Endothelial cell of umbilical vein (primary cell): Measurements from ENCODE around the gene PHACTR1. TPM values are rescaled to one million over a fixed set of nuclear protein-coding genes. Genes with fewer than 3 reads are reported as not detected.

Experiments used
- BruUV-seq: library from RNA; stranded (reverse); fragments of 400-500 nt; replicated peaks from 2 replicates; lab custom pipeline; 2021; lab: Mats Ljungman, UMichigan
- CTCF ChIA-PET: fragments of 300-600, 350-600 bp; sonication (Branson Sonifier 250); formaldehyde crosslinking; loops from one replicate; lab custom pipeline; 2021; ENCODE audit warnings: antibody characterized with exemption, inconsistent platforms; lab: Charles Lee
- POLR2A ChIA-PET: fragments of 300-600, 350-600 bp; sonication (Branson Sonifier 250); formaldehyde crosslinking; loops from one replicate; lab custom pipeline; 2021; ENCODE audit warnings: antibody characterized with exemption, inconsistent platforms; lab: Charles Lee
- DNase-seq: peaks from one replicate; pipeline ENCODE4 v3.0.0-alpha.2; 2011; ENCODE audit warnings: low read depth, low spot score
- FAIRE-seq: peaks from 2 replicates; lab custom pipeline; 2011; peaks lifted over from hg19 to GRCh38; lab: Jason Lieb, UNC
- H2AFZ ChIP-seq: 2 replicates; pipeline ENCODE4 v1.6.0; 2012; ENCODE audit warnings: low read depth, low read length, control low read depth, inconsistent platforms
- H3K27ac ChIP-seq: 2 replicates; pipeline ENCODE4 v1.5.1; 2011; ENCODE audit warnings: low read depth, mild to moderate bottlenecking, control low read depth, low read length, moderate library complexity; ENCODE audit not compliant: insufficient read depth
- H3K27me3 ChIP-seq, 2 experiments: 2 replicates each; pipeline versions ENCODE4 v1.6.0 to v1.6.1; 2011; ENCODE audit warnings: low read length in 2 of 2, mixed read lengths in 1 of 2; ENCODE audit not compliant: control insufficient read depth in 2 of 2, insufficient read depth in 2 of 2
- H3K36me3 ChIP-seq, 2 experiments: 2 replicates in 1 of 2; 3 replicates in 1 of 2; pipeline ENCODE4 v1.5.1; 2011; ENCODE audit warnings: low read length in 2 of 2, mild to moderate bottlenecking in 1 of 2, moderate library complexity in 1 of 2; ENCODE audit not compliant: control insufficient read depth in 2 of 2, insufficient read depth in 2 of 2; ENCODE audit errors: extremely low read depth in 1 of 2
- H3K4me1 ChIP-seq: 3 replicates; pipeline ENCODE4 v1.5.1; 2011; ENCODE audit warnings: mild to moderate bottlenecking, low read length; ENCODE audit not compliant: control insufficient read depth, insufficient read depth; ENCODE audit errors: extremely low read depth
- H3K4me2 ChIP-seq: 2 replicates; pipeline ENCODE4 v1.6.1; 2011; ENCODE audit warnings: low read length, control low read depth, mixed read lengths; ENCODE audit not compliant: insufficient read depth
- H3K4me3 ChIP-seq, 3 experiments: fragments of 200-600 bp in 1 of 3; sonication (generic), shearing (Covaris generic) in 1 of 3; replicated peaks in 1 of 3; 2 replicates each; pipeline ENCODE4 v1.5.1; 2011 to 2016; ENCODE audit warnings: control low read depth in 3 of 3, low read length in 3 of 3, mild to moderate bottlenecking in 2 of 3, inconsistent platforms in 1 of 3, low read depth in 1 of 3, moderate library complexity in 1 of 3; ENCODE audit not compliant: insufficient read depth in 1 of 3
- H3K79me2 ChIP-seq: 2 replicates; pipeline ENCODE4 v1.6.0; 2012; ENCODE audit warnings: low read length, inconsistent platforms; ENCODE audit not compliant: control insufficient read depth, insufficient read depth
- H3K9ac ChIP-seq: replicated peaks from 2 replicates; pipeline ENCODE3; 2011; ENCODE audit warnings: low read length, control low read depth; ENCODE audit not compliant: insufficient read depth; ENCODE audit errors: extremely low read depth
- H3K9me1 ChIP-seq: replicated peaks from 3 replicates; pipeline ENCODE4 v1.6.0; 2011; ENCODE audit warnings: mild to moderate bottlenecking, low read length; ENCODE audit not compliant: control insufficient read depth, insufficient read depth; ENCODE audit errors: extremely low read depth
- H3K9me3 ChIP-seq: replicated peaks from 2 replicates; pipeline ENCODE4 v1.5.1; 2012; ENCODE audit warnings: low read length, inconsistent platforms; ENCODE audit not compliant: control insufficient read depth, insufficient read depth
- H4K20me1 ChIP-seq: replicated peaks from 2 replicates; pipeline ENCODE3; 2011; ENCODE audit warnings: mild to moderate bottlenecking, low read length; ENCODE audit not compliant: control insufficient read depth, insufficient read depth; ENCODE audit errors: extremely low read depth
- EZH2 ChIP-seq: IDR thresholded peaks from 2 replicates; pipeline ENCODE4 v1.6.1; 2012; ENCODE audit warnings: borderline replicate concordance, low read depth, mild to moderate bottlenecking, moderate library complexity, low read length, inconsistent platforms; ENCODE audit not compliant: severe bottlenecking
- FOS ChIP-seq: IDR thresholded peaks from 2 replicates; pipeline ENCODE4 v1.6.1; 2011; ENCODE audit warnings: mild to moderate bottlenecking, low read length, moderate library complexity, borderline replicate concordance; ENCODE audit not compliant: insufficient read depth
- GATA2 ChIP-seq: IDR thresholded peaks from 2 replicates; pipeline ENCODE4 v1.7.0; 2011; ENCODE audit warnings: low read depth, mild to moderate bottlenecking, moderate library complexity, mixed read lengths, low read length; ENCODE audit not compliant: insufficient read length, insufficient read depth
- JUN ChIP-seq: IDR thresholded peaks from 2 replicates; pipeline ENCODE4 v1.6.1; 2011; ENCODE audit warnings: borderline replicate concordance, low read depth; ENCODE audit not compliant: insufficient read length, insufficient read depth
- MYC ChIP-seq: IDR thresholded peaks from one replicate; pipeline ENCODE4 v1.6.1; 2011; ENCODE audit warnings: mild to moderate bottlenecking, low read depth, low read length
- POLR2A ChIP-seq: IDR thresholded peaks from 2 replicates; pipeline ENCODE4 v1.6.1; 2012; ENCODE audit warnings: low read depth, mild to moderate bottlenecking, control low read depth, low read length
- POLR2AphosphoS5 ChIP-seq: IDR thresholded peaks from 2 replicates; pipeline ENCODE4 v1.6.1; 2012; ENCODE audit warnings: low read depth, mild to moderate bottlenecking, control low read depth, low read length, moderate library complexity; ENCODE audit not compliant: insufficient read depth
- dilution Hi-C: fragments of 300-500 bp; cut with MboI; formaldehyde crosslinking; loops from one replicate; pipeline ENCODE4 v1.15.0; 2019; ENCODE audit warnings: low sequenced_read_pairs; ENCODE audit not compliant: extremely low pct_ligation_motif_present
- intact Hi-C: fragments of 100-400 bp; cut with micrococcal nuclease; formaldehyde crosslinking; loops from one replicate; pipeline ENCODE4 v1.10.0; 2022
- polyA plus RNA-seq, 4 experiments: library from polyadenylated mRNA; depleted of rRNA in 3 of 4; stranded (reverse) in 3 of 4; unstranded in 1 of 4; fragments of >200 nt; gene quantifications; 2 replicates each; pipeline versions ENCODE4 v1.2.1 to v1.2.3, GENCODE V29; 2011 to 2012; ENCODE audit warnings: missing spikeins in 1 of 4
- total RNA-seq: library from RNA; stranded (reverse); gene quantifications from 2 replicates; pipeline ENCODE4 v1.2.3, GENCODE V29; 2021
- TF ChIP-seq, protein P1 (sequence below), 2 donors: IDR thresholded peaks; 1 replicate in 1 of 2; 2 replicates in 1 of 2; pipeline ENCODE4 v1.5.1; 2011; ENCODE audit warnings: low read length in 2 of 2, mild to moderate bottlenecking in 2 of 2, moderate library complexity in 2 of 2, control low read depth in 1 of 2, inconsistent platforms in 1 of 2, low read depth in 1 of 2; ENCODE audit not compliant: insufficient read depth in 1 of 2; ENCODE audit errors: extremely low read depth in 1 of 2
- TF ChIP-seq, protein P2 (sequence below): IDR thresholded peaks from 2 replicates; pipeline ENCODE4 v1.6.1; 2011; ENCODE audit not compliant: insufficient read depth, insufficient read length

Gene PHACTR1
- total and polyA plus RNA-seq, 2 donors (not counting 3 experiments of a cell fraction or from before 2014, with no cell fraction given) = 2.4 to 23.2 TPM

DNA sequence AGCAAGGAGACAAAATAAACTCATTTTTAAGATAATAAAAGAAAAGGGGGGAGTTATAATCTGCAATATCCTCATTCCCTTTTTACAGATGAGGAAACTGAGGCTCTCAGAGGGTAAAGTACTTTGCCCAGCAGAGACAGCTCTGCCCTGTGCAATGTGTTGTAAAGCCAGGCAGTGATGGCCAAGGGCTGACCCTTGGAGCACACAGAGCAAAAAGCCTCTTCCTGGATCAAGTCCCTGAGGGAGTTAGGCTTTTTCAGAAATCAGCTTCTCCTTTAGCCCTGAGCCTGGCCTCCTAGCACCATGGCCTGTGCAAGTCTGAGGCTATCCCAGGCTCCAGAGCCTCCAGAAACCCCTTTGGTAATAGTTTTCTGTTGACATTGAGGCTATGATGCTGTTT, 234.8 kb downstream of the PHACTR1 start:
- no peak overlapping the region for H3K27ac ChIP-seq
- no peak overlapping the region for H2AFZ ChIP-seq
- H3K9me3 ChIP-seq = no peaks in the 10 kb centered on the region
- TF ChIP-seq EZH2 (no peak), POLR2AphosphoS5 (no peak), POLR2A (no peak), MYC (no peak), GATA2 (no peak)
- TF ChIP-seq, protein P1, sequence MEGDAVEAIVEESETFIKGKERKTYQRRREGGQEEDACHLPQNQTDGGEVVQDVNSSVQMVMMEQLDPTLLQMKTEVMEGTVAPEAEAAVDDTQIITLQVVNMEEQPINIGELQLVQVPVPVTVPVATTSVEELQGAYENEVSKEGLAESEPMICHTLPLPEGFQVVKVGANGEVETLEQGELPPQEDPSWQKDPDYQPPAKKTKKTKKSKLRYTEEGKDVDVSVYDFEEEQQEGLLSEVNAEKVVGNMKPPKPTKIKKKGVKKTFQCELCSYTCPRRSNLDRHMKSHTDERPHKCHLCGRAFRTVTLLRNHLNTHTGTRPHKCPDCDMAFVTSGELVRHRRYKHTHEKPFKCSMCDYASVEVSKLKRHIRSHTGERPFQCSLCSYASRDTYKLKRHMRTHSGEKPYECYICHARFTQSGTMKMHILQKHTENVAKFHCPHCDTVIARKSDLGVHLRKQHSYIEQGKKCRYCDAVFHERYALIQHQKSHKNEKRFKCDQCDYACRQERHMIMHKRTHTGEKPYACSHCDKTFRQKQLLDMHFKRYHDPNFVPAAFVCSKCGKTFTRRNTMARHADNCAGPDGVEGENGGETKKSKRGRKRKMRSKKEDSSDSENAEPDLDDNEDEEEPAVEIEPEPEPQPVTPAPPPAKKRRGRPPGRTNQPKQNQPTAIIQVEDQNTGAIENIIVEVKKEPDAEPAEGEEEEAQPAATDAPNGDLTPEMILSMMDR (IDR thresholded peaks at IDR 0.05; ENCODE audit: extremely low read depth in 1 of 2, insufficient read depth in 1 of 2, low read depth in 1 of 2, low read length in 2 of 2) = no peak
- H4K20me1 ChIP-seq = no peaks in the 10 kb centered on the region
- no peaks in the 10 kb centered on the region for H3K9me1 ChIP-seq
- dilution Hi-C loops (no loop called here), intact Hi-C loops (no loop called here)
- H3K79me2 ChIP-seq = no peaks in the 10 kb centered on the region
- no TSS peak for BruUV-seq
- H3K4me2 ChIP-seq = no peak overlapping the region
- DNase-seq (no peak), FAIRE-seq (no peak)
- no peaks in the 10 kb centered on the region for H3K36me3 ChIP-seq
- ChIA-PET POLR2A (no interaction called here), CTCF (no interaction called here)
- no peaks in the 10 kb centered on the region for H3K27me3 ChIP-seq
- H3K4me1 ChIP-seq = no peaks in the 10 kb centered on the region
- no peak overlapping the region for H3K4me3 ChIP-seq
- no peak overlapping the region for H3K9ac ChIP-seq

DNA sequence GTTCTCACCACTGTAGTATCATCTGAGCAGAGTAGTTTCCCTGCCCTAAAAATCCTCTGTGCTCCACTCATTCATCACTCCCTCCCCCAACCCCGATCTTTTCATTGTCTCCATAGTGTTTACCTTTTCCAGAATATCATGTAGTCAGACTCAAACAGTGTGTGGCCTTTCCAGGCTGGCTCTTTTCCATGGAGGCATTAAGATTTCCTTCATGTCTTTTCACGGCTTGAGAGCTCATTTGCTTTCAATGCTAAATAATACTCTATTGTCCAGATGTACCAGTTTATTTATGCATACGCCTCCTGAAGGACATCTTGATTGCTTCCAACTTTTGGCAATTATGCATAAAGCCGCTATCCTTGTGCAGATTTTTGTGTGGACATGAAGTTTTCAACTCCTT, 235.8 kb downstream of the PHACTR1 start:
- H3K27ac ChIP-seq = no peak overlapping the region
- BruUV-seq = no TSS peak
- H3K4me1 ChIP-seq = no peaks in the 10 kb centered on the region
- ChIA-PET POLR2A (no interaction called here), CTCF (interaction anchor here (0.9 to 1.0 kb wide), 2 partner anchors 41 to 206 kb away, joined by 3 read pairs; no protein-coding TSS in a partner anchor)
- FAIRE-seq (no peak), DNase-seq (peak; percentile 24)
- dilution Hi-C loops = no loop called here
- no peak overlapping the region for H3K4me3 ChIP-seq
- H3K9ac ChIP-seq = no peak overlapping the region
- TF ChIP-seq JUN (no peak), MYC (no peak), EZH2 (no peak), POLR2AphosphoS5 (no peak), GATA2 (no peak), FOS (no peak), POLR2A (no peak)
- TF ChIP-seq, protein P1 (IDR thresholded peaks at IDR 0.05; ENCODE audit: extremely low read depth in 1 of 2, insufficient read depth in 1 of 2, low read depth in 1 of 2, low read length in 2 of 2) = no peak
- TF ChIP-seq, protein P2, sequence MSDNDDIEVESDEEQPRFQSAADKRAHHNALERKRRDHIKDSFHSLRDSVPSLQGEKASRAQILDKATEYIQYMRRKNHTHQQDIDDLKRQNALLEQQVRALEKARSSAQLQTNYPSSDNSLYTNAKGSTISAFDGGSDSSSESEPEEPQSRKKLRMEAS = no peak
- no peak overlapping the region for H3K4me2 ChIP-seq
- H4K20me1 ChIP-seq = no peaks in the 10 kb centered on the region
- no peak overlapping the region for H2AFZ ChIP-seq
- H3K36me3 ChIP-seq = no peaks in the 10 kb centered on the region
- no peaks in the 10 kb centered on the region for H3K27me3 ChIP-seq
- intact Hi-C loops = no loop called here
- H3K9me3 ChIP-seq = no peaks in the 10 kb centered on the region
- H3K9me1 ChIP-seq = no peaks in the 10 kb centered on the region
- H3K79me2 ChIP-seq = no peaks in the 10 kb centered on the region
